ENCODE results near the gene CAPN12.
A peak's percentile ranks its signal among the peaks of the same experiment; 100 is the strongest.

CAPN12 gene

GRCh38 chr19:38691938-38692457 is 52.3 kb downstream of the CAPN12 start:
- H3K27ac ChIP-seq = peak overlapping the region; percentile 88
- H3K27me3 ChIP-seq = no peaks in the 10 kb centered on the region
- peaks cover 6% of the 10 kb centered on the region for H3K36me3 ChIP-seq
- H3K4me3 ChIP-seq (ENCODE audit: low read depth in 1 of 2, low read length in 1 of 2) = no peak overlapping the region
- TF ChIP-seq CTCF (IDR thresholded peaks at IDR 0.05) = no peak
- H3K9me3 ChIP-seq = no peaks in the 10 kb centered on the region
- H3K4me1 ChIP-seq (ENCODE audit: control insufficient read depth in 1 of 2, insufficient read depth in 1 of 2, low read depth in 1 of 2, low read length in 1 of 2) = peaks cover 62 to 75% of the 10 kb centered on the region in 2 experiments

GRCh38 chr19:38690832-38691231 is 53.4 kb downstream of the CAPN12 start:
- no peaks in the 10 kb centered on the region for H3K9me3 ChIP-seq
- peak overlapping the region; percentile 37 for H3K27ac ChIP-seq
- TF ChIP-seq CTCF (IDR thresholded peaks at IDR 0.05) = no peak
- H3K4me1 ChIP-seq (ENCODE audit: control insufficient read depth in 1 of 2, insufficient read depth in 1 of 2, low read depth in 1 of 2, low read length in 1 of 2) = peaks cover 69 to 81% of the 10 kb centered on the region in 2 experiments
- no peaks in the 10 kb centered on the region for H3K27me3 ChIP-seq
- H3K4me3 ChIP-seq (ENCODE audit: low read depth in 1 of 2, low read length in 1 of 2) = no peak overlapping the region
- H3K36me3 ChIP-seq = peaks cover 6% of the 10 kb centered on the region

- no peaks in the 10 kb centered on the region for H3K9me3 ChIP-seq
- TF ChIP-seq CTCF (IDR thresholded peaks at IDR 0.05) = no peak
- H3K27me3 ChIP-seq = no peaks in the 10 kb centered on the region
- peaks cover 6% of the 10 kb centered on the region for H3K36me3 ChIP-seq
- no peak overlapping the region for H3K4me3 ChIP-seq (ENCODE audit: low read depth in 1 of 2, low read length in 1 of 2)
- peaks cover 69 to 81% of the 10 kb centered on the region in 2 experiments for H3K4me1 ChIP-seq (ENCODE audit: control insufficient read depth in 1 of 2, insufficient read depth in 1 of 2, low read depth in 1 of 2, low read length in 1 of 2)
- H3K27ac ChIP-seq = peak overlapping the region; percentile 59
These were observed 54.1 kb downstream of the CAPN12 start for GRCh38 chr19:38690146-38690545.

- Histone ChIP-seq H3K9me3 (no peaks in the 10 kb centered on the region), H3K27me3 (no peaks in the 10 kb centered on the region), H3K27ac (peak overlapping the region; percentile 41), H3K4me3 (ENCODE audit: low read depth in 1 of 2, low read length in 1 of 2) (no peak overlapping the region), H3K36me3 (peaks cover 6% of the 10 kb centered on the region), H3K4me1 (ENCODE audit: control insufficient read depth in 1 of 2, insufficient read depth in 1 of 2, low read depth in 1 of 2, low read length in 1 of 2) (peaks cover 69 to 81% of the 10 kb centered on the region in 2 experiments)
- no peak for TF ChIP-seq CTCF (IDR thresholded peaks at IDR 0.05)
These were observed 56.4 kb downstream of the CAPN12 start for GRCh38 chr19:38687837-38688378.

GRCh38 chr19:38686530-38686888 is 57.8 kb downstream of the CAPN12 start:
- Histone ChIP-seq H3K9me3 (no peaks in the 10 kb centered on the region), H3K27ac (peak overlapping the region; percentile 81)

More at GRCh38 chr19:38686530-38686888, 57.8 kb downstream of the CAPN12 start:
- Histone ChIP-seq H3K4me1 (ENCODE audit: control insufficient read depth in 1 of 2, insufficient read depth in 1 of 2, low read depth in 1 of 2, low read length in 1 of 2) (peaks cover 66 to 77% of the 10 kb centered on the region in 2 experiments), H3K4me3 (ENCODE audit: low read depth in 1 of 2, low read length in 1 of 2) (no peak overlapping the region), H3K27me3 (no peaks in the 10 kb centered on the region), H3K36me3 (peaks cover 6% of the 10 kb centered on the region)
- TF ChIP-seq CTCF (IDR thresholded peaks at IDR 0.05) = no peak
